ENCODE data around the gene ACBD4.

The ACBD4 gene

DNA sequence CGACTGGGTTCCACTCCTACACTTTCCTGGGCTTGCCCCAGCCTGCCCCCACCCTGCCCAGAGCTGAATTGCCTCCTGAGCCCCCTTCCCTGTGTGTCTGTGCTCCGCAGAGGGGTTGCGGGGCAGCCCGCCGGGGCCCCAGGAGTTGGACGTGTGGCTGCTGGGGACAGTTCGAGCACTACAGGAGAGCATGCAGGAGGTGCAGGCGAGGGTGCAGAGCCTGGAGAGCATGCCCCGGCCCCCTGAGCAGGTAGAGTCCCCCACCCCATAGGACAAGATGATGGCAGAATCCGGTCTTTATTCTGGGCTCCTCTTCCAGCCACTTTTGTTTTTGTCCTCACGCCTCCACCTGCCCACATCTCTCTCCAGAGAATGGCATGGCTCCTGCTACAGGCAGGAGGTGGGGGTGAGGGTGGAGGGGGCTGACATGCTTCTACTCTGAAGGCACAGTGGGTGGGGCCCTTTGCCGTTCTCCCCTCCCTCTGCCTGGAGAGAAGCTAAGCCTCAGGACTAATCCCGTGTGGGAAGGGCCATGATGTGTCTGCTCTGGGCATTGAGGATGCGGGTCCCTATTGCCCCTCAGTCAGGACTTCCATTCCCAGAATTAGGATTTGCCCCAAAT, 3.5 kb downstream of the ACBD4 start:
- DNase-seq = no peak

DNA sequence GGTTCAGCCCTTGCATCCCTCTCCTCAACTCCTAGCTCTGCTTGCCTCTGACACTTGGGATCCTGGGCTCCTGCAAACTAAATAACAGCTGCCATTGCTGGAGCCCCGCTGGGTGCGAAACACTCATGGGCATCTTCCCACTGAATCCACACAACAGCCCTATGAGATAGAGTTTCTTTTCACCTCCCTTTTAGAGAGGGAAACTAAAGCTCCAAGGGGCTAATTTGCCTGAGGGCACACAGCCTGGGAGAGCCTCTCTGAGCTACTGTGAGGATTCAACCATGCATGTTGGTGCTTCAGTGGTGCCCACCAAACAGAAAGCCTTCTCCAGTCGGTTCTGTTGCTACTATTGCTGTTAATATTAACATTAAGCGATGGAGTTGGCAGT, 4.0 kb downstream of the ACBD4 start:
- no peak for DNase-seq

DNA sequence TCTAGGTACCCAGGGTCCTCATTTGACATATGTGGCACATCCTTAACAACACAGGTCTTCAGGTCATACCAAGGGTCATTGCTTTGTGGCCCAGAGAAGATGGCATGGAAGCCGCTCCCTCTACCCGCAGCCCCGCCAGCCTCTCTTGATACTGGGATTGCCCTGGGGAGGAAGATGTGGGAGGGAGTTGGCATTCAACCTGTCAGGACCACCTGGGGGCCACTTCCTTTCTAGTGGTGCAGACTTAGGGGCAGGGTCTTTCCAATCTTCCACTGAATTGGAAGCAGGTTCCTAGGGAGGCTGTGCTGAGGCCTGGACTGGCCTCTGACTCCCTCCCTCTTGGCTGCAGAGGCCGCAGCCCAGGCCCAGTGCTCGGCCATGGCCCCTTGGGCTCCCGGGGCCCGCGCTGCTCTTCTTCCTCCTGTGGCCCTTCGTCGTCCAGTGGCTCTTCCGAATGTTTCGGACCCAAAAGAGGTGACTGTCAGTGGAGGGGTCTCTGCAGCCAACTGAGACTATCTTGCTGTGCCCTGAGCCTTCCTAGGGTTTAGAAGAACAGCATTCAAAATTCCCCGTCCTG, 7.7 kb downstream of the ACBD4 start:
- no peak for DNase-seq

DNA sequence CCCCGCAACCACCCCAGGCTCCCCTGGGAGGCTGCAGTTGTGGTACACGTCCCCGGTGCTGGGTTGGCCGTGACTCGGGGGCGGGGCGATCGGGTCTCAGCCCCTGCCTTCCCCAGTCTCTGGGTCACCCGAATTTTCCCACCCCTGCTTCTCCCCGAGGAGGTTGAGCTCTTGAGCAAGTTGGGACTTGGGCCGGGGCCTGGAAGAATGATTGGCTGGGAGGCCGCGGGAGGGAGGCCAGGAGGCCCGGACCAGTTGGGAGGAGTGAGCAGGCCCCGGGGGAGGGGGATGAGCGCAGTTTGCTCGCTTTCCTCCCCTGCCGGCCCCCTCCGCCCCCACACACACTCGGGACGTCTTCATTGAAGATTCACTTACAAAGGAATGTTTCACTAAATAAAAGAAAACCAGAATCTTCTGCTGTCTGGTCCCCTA, 8.3 kb downstream of the ACBD4 start:
- DNase-seq = no peak

DNA sequence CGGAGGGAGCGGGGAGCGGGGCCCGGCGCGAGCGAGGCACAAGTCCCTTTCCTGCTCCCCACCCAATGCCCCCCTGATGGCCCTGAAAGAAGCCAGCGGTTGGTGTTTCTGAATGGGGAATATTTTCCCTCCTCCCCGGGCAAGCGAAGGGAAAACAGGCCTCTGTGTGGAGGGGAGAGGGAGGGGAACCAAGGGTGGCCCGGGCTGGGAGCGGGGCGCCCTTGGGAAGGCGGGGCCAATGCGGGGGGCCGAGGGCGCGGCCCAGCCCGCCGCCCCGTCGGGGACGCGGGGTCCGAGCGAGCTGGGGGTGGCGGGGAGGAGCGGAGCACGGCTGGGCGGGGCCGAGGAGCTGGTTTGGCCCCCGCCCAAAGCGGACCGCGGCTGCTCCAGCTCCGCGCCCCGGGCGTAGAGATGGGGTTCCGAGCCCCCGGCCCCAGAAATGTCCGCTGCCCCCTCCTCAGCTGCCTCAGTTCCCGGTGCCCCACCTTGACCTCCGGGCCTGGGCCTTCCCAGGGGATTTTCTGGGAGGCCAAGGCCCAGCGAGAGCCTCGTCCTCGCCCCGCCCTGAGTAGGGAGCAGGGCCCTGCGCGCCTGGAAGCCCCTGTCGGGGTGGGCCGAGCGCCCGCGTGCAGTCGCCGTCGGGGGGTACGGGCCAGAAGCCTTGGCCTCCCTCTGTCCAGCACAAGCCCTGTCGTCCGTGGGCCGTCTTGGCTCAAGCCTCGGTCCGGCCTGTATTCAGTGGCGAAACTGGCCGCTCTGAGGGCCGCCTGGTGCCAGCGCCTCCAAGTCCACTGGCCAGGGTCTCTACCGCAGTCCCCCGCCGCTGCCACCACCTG, 8.9 kb downstream of the ACBD4 start:
- no peak for DNase-seq

DNA sequence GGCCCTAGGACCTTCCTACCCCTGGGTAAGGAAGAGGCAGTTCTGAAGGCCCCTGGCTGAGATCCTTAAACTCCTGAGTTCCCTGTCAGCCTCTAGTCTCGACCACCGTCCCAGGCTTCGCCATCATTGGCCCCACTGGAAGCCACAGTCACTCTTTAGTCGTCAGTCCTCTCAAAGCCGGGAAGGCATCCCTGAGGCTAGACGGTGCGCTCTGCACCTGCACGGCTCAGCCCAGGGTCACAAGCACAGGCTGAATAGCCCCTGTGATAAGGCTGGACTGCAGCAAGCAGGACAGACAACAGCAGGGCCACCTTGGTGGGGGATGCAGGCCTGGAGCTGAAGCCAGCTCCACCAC, 9.5 kb downstream of the ACBD4 start:
- no peak for DNase-seq

DNA sequence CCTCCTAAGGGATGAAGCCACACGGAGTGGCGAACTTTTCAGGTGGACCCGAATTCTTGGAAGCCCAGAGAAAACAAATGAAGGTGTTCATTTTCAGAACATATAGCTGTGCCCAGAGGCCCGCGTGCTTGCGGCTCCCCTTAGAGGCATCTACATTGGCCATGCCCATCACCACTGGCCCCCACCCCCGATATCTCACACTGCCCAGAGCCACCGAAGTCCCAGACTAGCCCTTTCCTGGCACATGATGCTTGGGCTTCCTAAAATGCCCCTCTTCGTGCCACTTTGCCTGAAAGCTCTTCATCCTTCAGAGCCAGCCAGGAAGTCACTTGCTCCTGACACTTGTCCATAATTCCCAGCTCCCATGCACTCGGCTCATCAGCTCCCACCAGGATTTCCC, 10.7 kb downstream of the ACBD4 start:
- DNase-seq = no peak

DNA sequence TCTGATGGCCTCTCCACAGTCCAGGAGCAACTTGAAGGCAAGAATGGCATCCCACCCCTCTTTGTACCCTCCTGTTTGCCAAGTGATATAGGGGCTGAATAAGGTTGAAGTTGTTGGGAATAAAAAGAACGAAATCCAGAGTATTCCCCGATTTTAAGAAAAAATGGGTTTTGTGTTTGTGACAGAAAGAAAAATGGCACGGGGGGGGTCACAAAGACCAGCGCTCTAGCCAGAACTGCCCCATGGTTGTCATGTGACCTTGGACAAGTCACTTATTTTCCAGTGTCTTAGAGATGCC, 11.1 kb downstream of the ACBD4 start:
- DNase-seq = no peak

DNA sequence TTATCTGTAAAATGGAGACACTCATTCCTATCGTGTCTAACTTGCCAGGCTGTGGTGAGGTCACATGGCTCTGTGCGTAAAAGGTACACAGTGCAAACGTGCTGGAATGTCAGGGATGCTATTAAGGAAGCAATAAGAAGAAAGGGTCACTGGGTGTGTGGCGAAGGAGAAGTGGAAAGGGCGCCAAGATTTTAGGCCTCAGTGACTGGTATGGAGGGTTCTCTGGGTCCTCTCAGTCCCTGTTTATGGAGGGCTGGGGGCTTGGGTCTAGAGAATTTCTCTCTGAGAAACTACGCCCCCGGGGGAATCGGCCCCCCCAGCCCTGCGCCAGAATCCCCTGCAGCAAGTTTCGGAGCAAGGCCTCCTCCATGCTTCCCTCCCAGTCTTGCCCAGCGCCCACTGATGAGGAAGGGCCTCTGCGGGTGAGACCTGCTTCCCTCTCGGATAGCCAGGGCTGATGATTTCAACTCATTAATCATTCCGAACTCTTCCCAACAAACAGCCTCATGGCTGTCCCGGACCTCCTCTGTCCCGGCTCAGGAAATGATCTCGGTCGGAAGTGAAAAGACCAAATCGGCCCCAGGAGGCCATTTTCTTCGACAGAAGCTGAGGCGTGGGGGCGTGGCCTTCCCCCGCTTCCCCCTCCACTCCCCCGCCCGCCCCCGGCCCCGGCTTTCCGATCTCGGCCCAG, 11.5 kb downstream of the ACBD4 start:
- DNase-seq = no peak

DNA sequence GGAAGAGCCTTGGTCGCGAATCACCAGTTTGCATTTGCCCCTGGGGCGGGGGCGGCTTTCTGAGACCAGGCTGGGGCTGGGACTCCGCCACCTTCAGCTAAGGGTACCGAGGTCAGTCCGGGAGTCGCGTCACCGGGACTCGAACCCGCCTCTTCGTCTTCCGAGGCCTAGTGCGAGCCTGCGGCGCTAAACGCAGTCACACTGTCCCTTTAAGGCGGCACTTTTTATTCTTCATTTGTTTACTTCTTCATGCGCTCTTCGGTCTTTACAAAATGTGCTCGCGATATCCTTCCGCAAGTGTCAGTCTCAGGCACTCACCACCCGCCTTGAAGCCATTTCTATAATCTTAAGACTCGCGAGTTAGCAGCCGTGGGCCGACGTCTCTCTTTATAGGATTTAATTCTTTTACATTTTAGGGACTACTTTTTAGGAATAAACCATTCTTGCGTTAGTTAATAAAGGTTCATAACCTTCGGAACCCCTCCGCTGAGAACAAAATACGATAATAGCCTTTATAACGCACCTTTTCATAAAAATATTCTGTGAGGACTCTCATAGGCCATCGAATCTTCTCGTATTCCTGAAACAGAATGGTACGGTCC, 12.2 kb downstream of the ACBD4 start:
- DNase-seq = peak; percentile 65

DNA sequence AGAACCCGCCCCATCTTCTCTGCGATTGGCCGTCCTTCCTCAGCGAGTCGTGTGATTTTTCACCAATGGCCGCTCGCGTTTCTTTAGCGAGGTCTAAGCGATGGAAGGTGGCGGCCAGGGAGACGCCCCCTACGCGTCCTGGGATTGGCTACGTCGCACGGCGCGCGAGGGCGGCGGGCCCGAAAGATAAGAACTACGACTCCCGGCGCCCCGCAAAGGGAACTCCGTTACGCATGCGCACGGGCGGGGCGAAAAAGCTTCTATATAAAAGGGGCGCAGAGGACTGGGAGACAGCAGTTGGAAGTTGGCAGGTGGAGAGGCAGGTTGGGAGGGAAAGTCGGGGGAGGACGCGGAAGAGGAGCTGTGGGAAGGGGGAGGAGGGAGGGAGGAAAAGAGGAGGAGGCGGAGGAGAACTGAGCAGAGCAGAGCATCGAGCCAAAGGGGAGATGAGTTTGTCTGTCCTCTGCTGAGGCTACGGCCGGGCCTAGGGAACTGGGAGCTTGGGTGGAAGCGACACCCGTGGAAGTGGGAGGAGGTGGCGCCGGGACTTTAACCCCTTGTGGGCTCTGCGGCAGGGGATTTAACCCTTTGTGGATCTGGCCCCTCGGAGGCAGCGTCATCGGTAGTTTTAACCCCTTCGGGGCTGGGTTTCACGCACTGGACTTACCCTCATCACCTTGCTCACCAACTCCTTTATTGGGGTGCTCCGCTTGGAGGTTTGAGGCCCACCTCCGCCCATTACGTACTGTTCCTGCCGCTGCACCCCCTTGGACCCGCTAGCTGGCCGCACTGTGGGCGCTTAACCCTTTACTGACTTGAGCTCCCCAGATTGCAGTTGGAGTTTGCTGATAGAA, 12.9 kb downstream of the ACBD4 start, which contains the start of gene HEXIM1:
HEXIM1 (plus strand) TSS at position 293 of the 854 bp plus-strand sequence. CDS start 716 bp downstream, outside the sequence.
- peak; percentile 99 for DNase-seq

DNA sequence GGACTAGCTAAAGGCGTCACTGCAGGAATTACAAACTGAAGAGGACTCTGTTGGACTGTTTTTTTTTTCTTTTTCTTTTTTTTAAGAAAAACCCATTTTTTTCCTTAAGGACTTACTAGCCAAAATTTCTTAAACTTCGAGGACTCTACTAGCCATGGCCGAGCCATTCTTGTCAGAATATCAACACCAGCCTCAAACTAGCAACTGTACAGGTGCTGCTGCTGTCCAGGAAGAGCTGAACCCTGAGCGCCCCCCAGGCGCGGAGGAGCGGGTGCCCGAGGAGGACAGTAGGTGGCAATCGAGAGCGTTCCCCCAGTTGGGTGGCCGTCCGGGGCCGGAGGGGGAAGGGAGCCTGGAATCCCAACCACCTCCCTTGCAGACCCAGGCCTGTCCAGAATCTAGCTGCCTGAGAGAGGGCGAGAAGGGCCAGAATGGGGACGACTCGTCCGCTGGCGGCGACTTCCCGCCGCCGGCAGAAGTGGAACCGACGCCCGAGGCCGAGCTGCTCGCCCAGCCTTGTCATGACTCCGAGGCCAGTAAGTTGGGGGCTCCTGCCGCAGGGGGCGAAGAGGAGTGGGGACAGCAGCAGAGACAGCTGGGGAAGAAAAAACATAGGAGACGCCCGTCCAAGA, 13.7 kb downstream of the ACBD4 start:
- DNase-seq = peak; percentile 56

DNA sequence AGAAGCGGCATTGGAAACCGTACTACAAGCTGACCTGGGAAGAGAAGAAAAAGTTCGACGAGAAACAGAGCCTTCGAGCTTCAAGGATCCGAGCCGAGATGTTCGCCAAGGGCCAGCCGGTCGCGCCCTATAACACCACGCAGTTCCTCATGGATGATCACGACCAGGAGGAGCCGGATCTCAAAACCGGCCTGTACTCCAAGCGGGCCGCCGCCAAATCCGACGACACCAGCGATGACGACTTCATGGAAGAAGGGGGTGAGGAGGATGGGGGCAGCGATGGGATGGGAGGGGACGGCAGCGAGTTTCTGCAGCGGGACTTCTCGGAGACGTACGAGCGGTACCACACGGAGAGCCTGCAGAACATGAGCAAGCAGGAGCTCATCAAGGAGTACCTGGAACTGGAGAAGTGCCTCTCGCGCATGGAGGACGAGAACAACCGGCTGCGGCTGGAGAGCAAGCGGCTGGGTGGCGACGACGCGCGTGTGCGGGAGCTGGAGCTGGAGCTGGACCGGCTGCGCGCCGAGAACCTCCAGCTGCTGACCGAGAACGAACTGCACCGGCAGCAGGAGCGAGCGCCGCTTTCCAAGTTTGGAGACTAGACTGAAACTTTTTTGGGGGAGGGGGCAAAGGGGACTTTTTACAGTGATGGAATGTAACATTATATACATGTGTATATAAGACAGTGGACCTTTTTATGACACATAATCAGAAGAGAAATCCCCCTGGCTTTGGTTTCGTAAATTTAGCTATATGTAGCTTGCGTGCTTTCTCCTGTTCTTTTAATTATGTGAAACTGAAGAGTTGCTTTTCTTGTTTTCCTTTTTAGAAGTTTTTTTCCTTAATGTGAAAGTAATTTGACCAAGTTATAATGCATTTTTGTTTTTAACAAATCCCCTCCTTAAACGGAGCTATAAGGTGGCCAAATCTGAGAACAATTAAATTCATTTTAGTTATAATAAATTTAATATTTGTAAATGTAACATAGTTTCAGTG, 14.5 kb downstream of the ACBD4 start:
- no peak for DNase-seq

DNA sequence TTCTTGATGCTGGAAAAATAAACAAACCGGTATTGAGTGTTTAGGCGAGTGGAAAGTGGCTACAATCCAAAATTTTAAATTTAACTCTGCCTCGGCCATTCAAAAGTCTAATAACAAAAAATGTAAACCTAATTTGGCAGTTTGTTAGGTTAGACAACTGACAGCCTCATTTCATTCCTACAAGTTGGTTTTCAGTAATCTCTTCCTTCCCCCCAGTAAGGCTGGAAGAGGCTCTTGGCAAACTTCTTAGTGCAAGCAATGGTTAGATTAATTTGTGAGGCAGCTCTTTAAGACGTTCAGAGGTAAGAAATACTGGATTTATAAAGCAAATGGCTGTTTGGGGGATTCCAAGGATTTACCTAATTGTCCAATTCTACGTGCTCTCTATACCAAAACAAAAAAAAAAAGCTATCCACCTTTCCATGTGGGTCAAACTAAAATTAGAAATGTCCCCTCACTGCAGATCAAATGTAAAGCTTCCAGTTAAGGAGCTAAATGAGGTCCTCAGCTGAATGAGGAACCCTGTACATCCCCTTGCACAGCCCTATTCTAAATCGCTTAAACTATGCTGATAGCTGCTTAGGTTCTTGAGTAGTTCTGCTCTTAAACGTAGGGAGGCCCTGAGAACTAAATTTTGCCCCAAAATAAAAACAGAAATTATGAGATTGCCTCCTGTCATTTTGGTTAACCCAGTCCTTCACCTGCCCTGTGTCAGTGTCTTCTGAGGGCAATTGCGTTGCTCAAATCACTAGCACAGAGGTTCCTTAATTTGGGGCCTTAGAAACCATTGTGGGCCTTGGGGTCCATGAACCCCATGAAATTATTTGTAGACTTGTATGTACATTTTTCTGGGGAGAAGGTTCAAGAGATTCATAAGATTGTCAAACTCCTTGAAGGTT, 15.7 kb downstream of the ACBD4 start:
- DNase-seq = no peak

DNA sequence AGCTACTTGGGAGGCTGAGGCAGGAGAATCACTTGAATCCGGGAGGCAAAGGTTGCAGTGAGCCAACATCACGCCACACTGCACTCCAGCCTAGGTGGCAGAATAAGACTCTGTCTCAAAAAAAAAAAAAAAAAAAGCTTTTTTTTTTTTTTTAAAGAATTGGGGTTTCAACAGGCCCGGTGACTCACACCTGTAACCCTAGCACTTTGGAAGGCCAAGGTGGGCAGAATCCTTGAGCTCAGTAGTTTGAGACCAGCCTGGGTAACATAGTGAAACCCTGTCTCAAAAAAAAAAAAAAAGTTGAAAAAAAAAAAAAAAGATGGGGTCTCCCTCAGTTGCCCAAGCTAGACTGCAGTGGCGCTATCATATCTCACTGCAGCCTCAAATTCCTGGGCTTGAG, 19.5 kb downstream of the ACBD4 start:
- DNase-seq = no peak

DNA sequence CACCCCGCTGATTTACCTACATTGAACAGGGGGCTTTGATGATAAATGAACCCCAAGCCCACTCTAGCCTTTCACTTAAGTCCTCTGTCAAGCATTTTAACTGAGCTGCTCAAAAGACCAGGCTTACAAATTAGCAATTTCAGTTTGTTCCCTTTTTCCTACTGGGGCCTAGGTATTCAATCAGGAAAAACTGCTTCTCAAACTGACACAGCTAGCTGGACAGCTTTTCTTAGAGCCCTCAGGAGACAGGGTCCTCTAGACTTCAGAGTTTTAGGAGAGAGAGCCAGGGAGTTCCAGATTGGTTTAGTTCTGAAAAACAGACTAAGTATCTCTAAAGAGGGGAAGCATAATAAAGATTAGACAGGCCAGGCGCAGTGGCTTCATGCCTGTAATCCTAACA, 20.0 kb downstream of the ACBD4 start:
- DNase-seq = no peak

DNA sequence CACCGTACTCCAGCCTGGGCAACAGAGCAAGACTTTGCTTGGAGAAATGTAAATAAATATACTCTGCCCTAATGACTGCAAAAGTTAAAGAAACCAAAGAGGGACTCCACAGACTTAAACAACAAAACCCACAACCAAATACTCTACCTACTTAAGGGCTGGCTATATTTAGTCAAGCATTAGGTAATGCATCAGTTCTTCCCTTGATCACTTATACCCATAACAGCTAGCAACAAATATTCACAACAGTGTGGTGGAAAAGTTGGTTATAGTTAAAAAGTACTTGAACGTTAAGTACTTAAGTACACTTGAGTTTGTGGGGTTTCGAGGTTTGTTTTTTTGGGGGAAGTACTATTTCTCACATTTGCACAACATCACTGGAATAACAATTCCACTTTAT, 20.8 kb downstream of the ACBD4 start:
- no peak for DNase-seq

DNA sequence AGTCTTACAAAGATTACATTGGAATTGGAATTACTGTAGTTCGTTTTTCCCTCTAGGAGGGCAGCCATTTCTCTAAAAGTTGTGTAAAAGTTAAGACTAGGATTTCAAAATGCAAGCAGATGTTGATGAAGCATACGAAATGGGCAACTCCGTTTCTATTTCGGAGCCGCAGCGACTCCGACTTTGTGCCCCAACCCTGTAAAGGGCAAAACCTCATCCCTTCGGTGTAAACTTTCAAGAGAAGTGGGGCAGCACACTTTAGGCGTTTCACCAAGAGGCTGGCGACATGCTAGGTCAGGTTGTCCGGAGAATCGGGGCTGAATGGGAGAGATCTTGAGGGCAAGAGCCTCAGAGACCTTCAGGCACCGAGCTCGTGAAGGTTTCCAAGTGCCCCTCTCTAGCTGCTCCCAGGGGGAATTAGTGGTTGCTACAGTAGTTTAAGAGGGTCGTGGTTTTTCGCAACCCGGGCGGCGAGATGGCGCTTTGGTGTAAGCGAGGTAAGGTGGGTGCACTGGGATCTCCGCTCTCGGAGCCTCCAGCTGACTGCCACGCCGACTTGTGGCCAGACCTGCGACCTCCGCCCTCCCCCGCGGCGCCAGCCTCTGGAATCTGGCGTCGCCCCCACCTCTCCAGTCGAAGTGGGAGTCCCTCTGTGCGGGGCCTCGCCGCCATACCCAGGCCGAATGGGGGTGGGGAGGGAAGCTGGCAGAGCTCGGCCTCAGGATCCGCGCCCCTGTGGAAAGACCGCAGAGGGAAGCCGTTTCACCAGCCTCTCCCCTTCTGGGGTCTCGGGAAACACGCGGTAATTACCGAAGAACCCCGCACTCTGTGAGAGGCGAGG, 25.2 kb downstream of the ACBD4 start:
- DNase-seq = peak; percentile 40
